G401 (cell line): ENCODE measurements around the gene MB21D2. TPM values are rescaled to one million over a fixed set of nuclear protein-coding genes. Genes with fewer than 3 reads are reported as not detected.

ENCODE experiments used
- DNase-seq: peaks from one replicate; pipeline ENCODE4 v3.0.0-alpha.2; 2015; ENCODE audit warnings: low spot score
- in situ Hi-C: cut with HindIII; loops from 2 replicates; pipeline ENCODE4 v1.10.0; 2016; ENCODE audit warnings: low sequenced_read_pairs, mixed read lengths
- total RNA-seq: library from RNA; depleted of rRNA; stranded (reverse); fragments of >200 nt; shearing (Covaris generic); gene quantifications from 2 replicates; pipeline ENCODE4 v1.2.3, GENCODE V29; 2014

The MB21D2 gene
- total RNA-seq, 1 experiment from 2014 or later: 0.71 TPM

- in situ Hi-C loops: no loop called here
Measured at GRCh38 chr3:192843119-192843518, 74.5 kb downstream of the MB21D2 start.

GRCh38 chr3:192842711-192843110 is 74.9 kb downstream of the MB21D2 start:
- in situ Hi-C loops: no loop called here
- DNase-seq: no peak

More at GRCh38 chr3:192843119-192843518, 74.5 kb downstream of the MB21D2 start:
- no peak for DNase-seq

GRCh38 chr3:192842138-192842537 is 75.5 kb downstream of the MB21D2 start:
- no peak for DNase-seq
- in situ Hi-C loops: no loop called here

- no peak for DNase-seq
- in situ Hi-C loops: no loop called here
Measured at GRCh38 chr3:192841428-192841827, 76.2 kb downstream of the MB21D2 start.

GRCh38 chr3:192840143-192840836 is 77.4 kb downstream of the MB21D2 start:
- in situ Hi-C loops: no loop called here
- no peak for DNase-seq

- in situ Hi-C loops: no loop called here
- no peak for DNase-seq
Measured at GRCh38 chr3:192835818-192836815, 81.5 kb downstream of the MB21D2 start.

GRCh38 chr3:192834428-192834827 is 83.2 kb downstream of the MB21D2 start:
- in situ Hi-C loops: no loop called here
- DNase-seq: no peak

GRCh38 chr3:192833177-192833890 is 84.3 kb downstream of the MB21D2 start:
- DNase-seq: peak; percentile 49

GRCh38 chr3:192831801-192832347 is 85.8 kb downstream of the MB21D2 start:
- DNase-seq: no peak
- in situ Hi-C loops: no loop called here

More at GRCh38 chr3:192833177-192833890, 84.3 kb downstream of the MB21D2 start:
- in situ Hi-C loops: no loop called here

GRCh38 chr3:192831111-192831644 is 86.5 kb downstream of the MB21D2 start:
- in situ Hi-C loops: no loop called here
- no peak for DNase-seq

- in situ Hi-C loops: no loop called here
- no peak for DNase-seq
Measured at GRCh38 chr3:192830291-192831110, 87.2 kb downstream of the MB21D2 start.

- in situ Hi-C loops: no loop called here
Measured at GRCh38 chr3:192827863-192828594, 89.6 kb downstream of the MB21D2 start.

GRCh38 chr3:192827208-192827607 is 90.4 kb downstream of the MB21D2 start:
- DNase-seq: peak; percentile 43
- in situ Hi-C loops: no loop called here

More at GRCh38 chr3:192827863-192828594, 89.6 kb downstream of the MB21D2 start:
- no peak for DNase-seq

GRCh38 chr3:192826214-192827006 is 91.2 kb downstream of the MB21D2 start:
- DNase-seq: no peak
- in situ Hi-C loops: no loop called here

- in situ Hi-C loops: no loop called here
- no peak for DNase-seq
Measured at GRCh38 chr3:192825657-192826200, 91.9 kb downstream of the MB21D2 start.

- in situ Hi-C loops: no loop called here
- no peak for DNase-seq
Measured at GRCh38 chr3:192825216-192825615, 92.4 kb downstream of the MB21D2 start.
